ENCODE measurements around the gene APIP. TPM values are rescaled to one million over a fixed set of nuclear protein-coding genes. Genes with fewer than 3 reads are reported as not detected.

Gene APIP
- total and polyA plus RNA-seq, 12 donors = 17.2 to 34.9 (median 31.1) TPM

GRCh38 chr11:34887260-34887659 lies 28.9 kb downstream of the APIP start:
- H3K27me3 ChIP-seq = no peaks in the 10 kb centered on the region
- H3K4me3 ChIP-seq = no peak overlapping the region
- H3K27ac ChIP-seq = no peak overlapping the region
- DNase-seq (no peak), ATAC-seq (no peak)
- TF ChIP-seq CTCF (IDR thresholded peaks at IDR 0.05) = no peak
- H3K36me3 ChIP-seq = peaks cover 0 to 59% (median 7%) of the 10 kb centered on the region in 9 donors
- no peaks in the 10 kb centered on the region for H3K4me1 ChIP-seq
- WGBS, 2 donors = 91 to 94% methylated on average over 1 of the region's 1 CpG
- intact Hi-C loops (cut with DNase I) = loop anchor here in 2 of 10 donors (5.0 kb wide), 2 partner anchors 290 to 300 kb away; no protein-coding TSS in a partner anchor
- no peaks in the 10 kb centered on the region for H3K9me3 ChIP-seq

- 93% methylated on average over 2 of the region's 2 CpGs for WGBS, 2 donors
- DNase-seq (no peak), ATAC-seq (no peak)
- Histone ChIP-seq H3K27me3 (no peaks in the 10 kb centered on the region), H3K9me3 (no peaks in the 10 kb centered on the region), H3K36me3 (peaks cover 0 to 65% (median 7%) of the 10 kb centered on the region in 9 donors), H3K4me3 (no peak overlapping the region), H3K27ac (no peak overlapping the region), H3K4me1 (no peaks in the 10 kb centered on the region)
- no peak for TF ChIP-seq CTCF (IDR thresholded peaks at IDR 0.05)
- intact Hi-C loops (cut with DNase I) = loop anchor here in 2 of 10 donors (5.0 kb wide), 2 partner anchors 289 to 299 kb away; no protein-coding TSS in a partner anchor
Measured at GRCh38 chr11:34886609-34887008, 29.6 kb downstream of the APIP start.

- Histone ChIP-seq H3K27me3 (no peaks in the 10 kb centered on the region), H3K4me1 (no peaks in the 10 kb centered on the region), H3K27ac (no peak overlapping the region), H3K4me3 (no peak overlapping the region), H3K9me3 (no peaks in the 10 kb centered on the region), H3K36me3 (peaks cover 0 to 52% (median 7%) of the 10 kb centered on the region in 9 donors)
- 98% methylated on average over 3 of the region's 3 CpGs for WGBS, 2 donors
- TF ChIP-seq CTCF (IDR thresholded peaks at IDR 0.05) = no peak
- DNase-seq (no peak), ATAC-seq (no peak)
- intact Hi-C loops (cut with DNase I) = no loop called here
Measured at GRCh38 chr11:34881900-34882299, 34.3 kb downstream of the APIP start.

- TF ChIP-seq CTCF (IDR thresholded peaks at IDR 0.05) = no peak
- DNase-seq (no peak), ATAC-seq (no peak)
- H3K4me3 ChIP-seq = no peak overlapping the region
- 89 to 95% methylated on average over 3 of the region's 3 CpGs for WGBS, 2 donors
- no peaks in the 10 kb centered on the region for H3K27me3 ChIP-seq
- H3K27ac ChIP-seq = no peak overlapping the region
- H3K36me3 ChIP-seq = peaks cover 0 to 37% (median 0%) of the 10 kb centered on the region in 9 donors
- intact Hi-C loops (cut with DNase I) = no loop called here
- no peaks in the 10 kb centered on the region for H3K4me1 ChIP-seq
- peaks cover 0 to 9% (median 0%) of the 10 kb centered on the region in 11 donors for H3K9me3 ChIP-seq
Measured at GRCh38 chr11:34877375-34877975, 38.7 kb downstream of the APIP start.

Measured in heart right ventricle (tissue), 16 donors.